ENCODE measurements around the gene ELP4.

- TF ChIP-seq CTCF (IDR thresholded peaks at IDR 0.05), result no peak
- no peak for TF ChIP-seq KDM1A (IDR thresholded peaks at IDR 0.05; ENCODE audit: low read depth)
- TF ChIP-seq CHD2 (IDR thresholded peaks at IDR 0.05; ENCODE audit: low read length, partially characterized antibody), result no peak
- TF ChIP-seq MYC (IDR thresholded peaks at IDR 0.05; ENCODE audit: borderline replicate concordance, low read length), result no peak
- TF ChIP-seq RFX5 (IDR thresholded peaks at IDR 0.05), result no peak
- TF ChIP-seq HDAC2 (IDR thresholded peaks at IDR 0.05), result no peak
- no peak for TF ChIP-seq NR3C1 (IDR thresholded peaks at IDR 0.05)
- TF ChIP-seq POLR2AphosphoS2 (conservative IDR thresholded peaks at IDR 0.05; ENCODE audit: low read length), result no peak
- TF ChIP-seq JUN (IDR thresholded peaks at IDR 0.05), result no peak
Measured at GRCh38 chr11:31792036-31792435, 282.5 kb downstream of the ELP4 start.

All from A549 (cell line).